ENCODE measurements around the gene ALDH18A1.
"Not testable (repeated sequence)": the region's sequence is repeated elsewhere in the genome, so short reads cannot be mapped to it uniquely, and the experiment has no call there.

Gene ALDH18A1

GRCh38 chr10:95635319-95635733 is 21.2 kb downstream of the ALDH18A1 start:
- Mint-ChIP-seq H3K9me3 (no peaks in the 10 kb centered on the region), H3K36me3 (ENCODE audit: low read depth) (peaks cover 49% of the 10 kb centered on the region), H3K27me3 (ENCODE audit: low read depth) (no peaks in the 10 kb centered on the region), H3K27ac (no peak overlapping the region), H3K4me1 (ENCODE audit: low read depth) (no peaks in the 10 kb centered on the region), H3K4me3 (no peak overlapping the region)
- no peak for DNase-seq (ENCODE audit: low spot score)

DNA sequence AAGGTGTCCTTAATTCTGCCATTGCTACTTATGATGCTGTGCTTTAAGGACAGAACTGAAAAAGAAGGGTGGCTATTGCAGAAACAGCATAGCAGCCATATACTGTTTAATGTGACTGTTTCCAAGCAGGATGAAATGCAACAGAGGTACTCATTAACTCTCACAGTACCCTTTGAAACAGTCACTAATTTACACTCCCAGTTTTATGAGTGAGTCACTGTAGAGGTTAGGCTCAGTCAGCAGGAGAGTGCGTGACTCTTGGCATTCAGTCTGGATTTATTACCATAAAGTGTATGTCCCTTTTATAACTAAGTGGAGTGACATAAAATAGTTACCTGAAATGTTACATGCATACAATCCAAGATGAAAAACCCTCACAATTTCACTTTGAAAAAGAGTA is 27.7 kb downstream of the ALDH18A1 start:
- no peak overlapping the region for H3K27ac Mint-ChIP-seq
- no peak overlapping the region for H3K4me3 Mint-ChIP-seq
- no peaks in the 10 kb centered on the region for H3K27me3 Mint-ChIP-seq (ENCODE audit: low read depth)
- no peaks in the 10 kb centered on the region for H3K9me3 Mint-ChIP-seq
- peaks cover 46% of the 10 kb centered on the region for H3K36me3 Mint-ChIP-seq (ENCODE audit: low read depth)
- no peak for DNase-seq (ENCODE audit: low spot score)
- no peaks in the 10 kb centered on the region for H3K4me1 Mint-ChIP-seq (ENCODE audit: low read depth)

DNA sequence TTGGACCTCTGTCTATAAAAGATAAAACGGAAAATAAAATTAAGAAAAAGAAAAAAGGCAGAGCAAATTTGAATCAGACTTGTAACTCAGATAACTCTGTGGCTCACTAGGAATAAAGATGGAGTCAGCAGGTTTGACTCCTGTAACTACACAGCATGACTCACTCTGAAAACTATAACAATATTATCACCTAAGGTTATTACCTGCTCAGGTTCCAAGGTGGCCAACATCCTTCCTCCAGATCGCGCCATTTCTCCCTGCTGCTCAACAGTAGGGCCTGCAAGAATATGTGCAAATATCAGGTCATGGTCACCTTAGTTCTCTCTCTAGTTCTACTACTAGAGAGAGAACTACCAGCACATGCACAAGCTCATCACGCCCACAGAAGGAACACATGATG is 30.0 kb downstream of the ALDH18A1 start:
- Mint-ChIP-seq H3K27ac (no peak overlapping the region), H3K9me3 (no peaks in the 10 kb centered on the region), H3K4me1 (ENCODE audit: low read depth) (no peaks in the 10 kb centered on the region), H3K36me3 (ENCODE audit: low read depth) (peaks cover 38% of the 10 kb centered on the region), H3K27me3 (ENCODE audit: low read depth) (no peaks in the 10 kb centered on the region), H3K4me3 (no peak overlapping the region)
- DNase-seq (ENCODE audit: low spot score): no peak

DNA sequence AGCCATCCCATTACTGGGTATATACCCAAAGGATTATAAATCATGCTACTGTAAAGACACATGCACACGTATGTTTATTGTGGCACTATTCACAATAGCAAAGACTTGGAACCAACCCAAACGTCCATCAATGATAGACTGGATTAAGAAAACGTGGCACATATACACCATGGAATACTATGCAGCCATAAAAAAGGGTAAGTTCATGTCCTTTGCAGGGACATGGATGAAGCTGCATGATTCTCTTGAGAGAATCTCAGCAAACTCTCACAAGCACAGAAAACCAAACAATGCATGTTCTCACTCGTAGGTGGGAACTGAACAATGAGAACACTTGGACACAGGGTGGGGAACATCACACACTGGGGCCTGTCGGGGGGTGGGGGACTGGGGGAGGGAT is 36.1 kb downstream of the ALDH18A1 start:
- not testable (repeated sequence) for H3K27ac Mint-ChIP-seq; DNase-seq (ENCODE audit: low spot score); H3K9me3 Mint-ChIP-seq; H3K27me3 Mint-ChIP-seq (ENCODE audit: low read depth); H3K4me1 Mint-ChIP-seq (ENCODE audit: low read depth); H3K4me3 Mint-ChIP-seq
- H3K36me3 Mint-ChIP-seq (ENCODE audit: low read depth): peaks cover 52% of the 10 kb centered on the region

- Mint-ChIP-seq H3K9me3 (no peaks in the 10 kb centered on the region), H3K4me1 (ENCODE audit: low read depth) (no peaks in the 10 kb centered on the region), H3K36me3 (ENCODE audit: low read depth) (peaks cover 63% of the 10 kb centered on the region), H3K4me3 (no peak overlapping the region), H3K27ac (no peak overlapping the region), H3K27me3 (ENCODE audit: low read depth) (no peaks in the 10 kb centered on the region)
- no peak for DNase-seq (ENCODE audit: low spot score)
Observed at GRCh38 chr10:95618101-95618500, 38.4 kb downstream of the ALDH18A1 start.

- H3K27me3 Mint-ChIP-seq (ENCODE audit: low read depth): no peaks in the 10 kb centered on the region
- no peak overlapping the region for H3K27ac Mint-ChIP-seq
- no peak for DNase-seq (ENCODE audit: low spot score)
- H3K9me3 Mint-ChIP-seq: no peaks in the 10 kb centered on the region
- no peaks in the 10 kb centered on the region for H3K4me1 Mint-ChIP-seq (ENCODE audit: low read depth)
- peaks cover 65% of the 10 kb centered on the region for H3K36me3 Mint-ChIP-seq (ENCODE audit: low read depth)
- H3K4me3 Mint-ChIP-seq: no peak overlapping the region
Observed at GRCh38 chr10:95616446-95616845, 40.1 kb downstream of the ALDH18A1 start.

GRCh38 chr10:95613330-95613729 is 43.2 kb downstream of the ALDH18A1 start:
- Mint-ChIP-seq H3K4me3 (no peak overlapping the region), H3K4me1 (ENCODE audit: low read depth) (no peaks in the 10 kb centered on the region), H3K27ac (no peak overlapping the region), H3K27me3 (ENCODE audit: low read depth) (no peaks in the 10 kb centered on the region), H3K36me3 (ENCODE audit: low read depth) (peaks cover 53% of the 10 kb centered on the region), H3K9me3 (no peaks in the 10 kb centered on the region)
- no peak for DNase-seq (ENCODE audit: low spot score)

DNA sequence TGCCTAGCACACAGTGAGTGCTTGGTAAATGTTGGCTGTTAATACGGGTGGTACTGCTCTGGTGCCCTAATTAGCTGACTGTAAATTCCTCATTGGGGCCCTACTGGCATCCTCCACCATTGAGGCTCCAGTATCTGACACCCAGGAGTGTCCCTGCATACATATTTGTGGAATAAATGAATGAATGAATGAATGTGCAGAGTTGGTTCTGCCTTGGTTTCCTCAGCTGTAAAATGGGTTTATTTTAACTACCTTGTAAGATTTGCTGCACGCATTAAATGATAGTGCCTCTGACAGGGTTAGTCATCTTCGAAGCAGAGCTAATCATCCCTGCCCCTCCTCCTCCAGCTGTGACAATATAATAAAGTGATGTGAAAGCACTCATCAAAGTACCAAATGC is 45.8 kb downstream of the ALDH18A1 start:
- H3K4me1 Mint-ChIP-seq (ENCODE audit: low read depth): no peaks in the 10 kb centered on the region
- H3K9me3 Mint-ChIP-seq: no peaks in the 10 kb centered on the region
- DNase-seq (ENCODE audit: low spot score): no peak
- H3K4me3 Mint-ChIP-seq: no peak overlapping the region
- no peaks in the 10 kb centered on the region for H3K27me3 Mint-ChIP-seq (ENCODE audit: low read depth)
- peaks cover 54% of the 10 kb centered on the region for H3K36me3 Mint-ChIP-seq (ENCODE audit: low read depth)
- H3K27ac Mint-ChIP-seq: no peak overlapping the region

GRCh38 chr10:95606922-95607321 is 49.6 kb downstream of the ALDH18A1 start:
- H3K27ac Mint-ChIP-seq: no peak overlapping the region
- H3K36me3 Mint-ChIP-seq (ENCODE audit: low read depth): peaks cover 24% of the 10 kb centered on the region

GRCh38 chr10:95605163-95605562 is 51.3 kb downstream of the ALDH18A1 start:
- DNase-seq (ENCODE audit: low spot score): no peak
- no peaks in the 10 kb centered on the region for H3K9me3 Mint-ChIP-seq
- H3K4me1 Mint-ChIP-seq (ENCODE audit: low read depth): no peaks in the 10 kb centered on the region
- H3K27ac Mint-ChIP-seq: no peak overlapping the region
- H3K36me3 Mint-ChIP-seq (ENCODE audit: low read depth): peaks cover 13% of the 10 kb centered on the region
- H3K27me3 Mint-ChIP-seq (ENCODE audit: low read depth): no peaks in the 10 kb centered on the region
- no peak overlapping the region for H3K4me3 Mint-ChIP-seq

More at GRCh38 chr10:95606922-95607321, 49.6 kb downstream of the ALDH18A1 start:
- Mint-ChIP-seq H3K4me3 (no peak overlapping the region), H3K27me3 (ENCODE audit: low read depth) (no peaks in the 10 kb centered on the region), H3K4me1 (ENCODE audit: low read depth) (no peaks in the 10 kb centered on the region), H3K9me3 (no peaks in the 10 kb centered on the region)
- DNase-seq (ENCODE audit: low spot score): no peak

DNA sequence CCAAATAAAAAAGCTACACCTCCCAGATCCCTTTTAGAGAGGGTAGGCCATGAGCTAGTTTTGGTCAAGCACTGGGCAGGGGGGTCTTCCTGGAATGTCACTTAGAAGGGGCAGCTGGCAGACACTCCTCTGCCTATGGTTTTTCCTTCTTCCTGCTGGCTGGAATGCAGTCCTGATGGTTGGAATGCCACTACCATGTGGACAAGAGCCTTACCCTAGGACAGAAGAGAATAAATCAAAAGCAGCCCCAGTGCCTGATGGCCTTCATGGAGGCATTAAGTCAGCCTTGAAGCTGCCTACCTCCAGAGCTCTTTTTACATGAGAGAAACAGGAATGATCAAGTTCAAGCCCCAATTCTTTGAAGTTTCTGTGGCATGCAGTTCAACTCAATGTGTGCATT is 51.9 kb downstream of the ALDH18A1 start:
- H3K9me3 Mint-ChIP-seq: no peaks in the 10 kb centered on the region
- H3K4me1 Mint-ChIP-seq (ENCODE audit: low read depth): no peaks in the 10 kb centered on the region
- H3K27ac Mint-ChIP-seq: no peak overlapping the region
- no peaks in the 10 kb centered on the region for H3K27me3 Mint-ChIP-seq (ENCODE audit: low read depth)
- no peak overlapping the region for H3K4me3 Mint-ChIP-seq
- peaks cover 13% of the 10 kb centered on the region for H3K36me3 Mint-ChIP-seq (ENCODE audit: low read depth)
- DNase-seq (ENCODE audit: low spot score): no peak

GRCh38 chr10:95602382-95602781 is 54.1 kb downstream of the ALDH18A1 start:
- no peak overlapping the region for H3K27ac Mint-ChIP-seq

DNA sequence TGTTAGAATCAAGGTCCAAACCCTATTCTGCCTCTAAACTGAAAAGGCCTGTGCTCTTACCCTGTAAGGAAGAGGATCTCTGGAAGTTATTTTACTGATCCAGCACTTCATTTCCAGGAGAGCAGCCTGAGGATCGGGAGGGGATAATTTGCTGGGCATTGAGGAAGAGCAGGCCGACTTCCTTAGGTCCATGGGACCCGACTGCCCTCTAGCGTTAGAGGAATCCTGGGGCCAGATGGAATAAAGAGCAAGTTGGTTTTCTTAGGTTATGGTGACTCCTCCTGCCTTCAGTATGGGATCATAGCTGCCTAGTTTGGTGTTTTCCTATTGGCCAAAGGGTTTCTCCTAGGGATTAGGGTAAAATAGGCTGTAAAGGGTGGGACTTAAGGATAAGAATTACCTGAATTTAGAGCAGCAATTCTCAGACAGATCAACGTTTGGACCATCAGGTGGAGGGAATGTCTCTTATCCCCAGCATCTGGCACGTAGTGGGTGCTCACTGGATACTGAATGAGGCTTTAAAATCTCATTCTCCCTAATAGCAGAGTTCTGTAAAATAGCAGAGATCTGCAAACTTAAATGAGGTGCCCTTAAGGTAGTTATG is 55.3 kb downstream of the ALDH18A1 start:
- H3K4me1 Mint-ChIP-seq (ENCODE audit: low read depth): no peaks in the 10 kb centered on the region
- H3K9me3 Mint-ChIP-seq: no peaks in the 10 kb centered on the region
- H3K4me3 Mint-ChIP-seq: no peak overlapping the region
- H3K36me3 Mint-ChIP-seq (ENCODE audit: low read depth): no peaks in the 10 kb centered on the region
- peaks cover 7% of the 10 kb centered on the region for H3K27me3 Mint-ChIP-seq (ENCODE audit: low read depth)
- no peak overlapping the region for H3K27ac Mint-ChIP-seq
- DNase-seq (ENCODE audit: low spot score): peak; percentile 38

More at GRCh38 chr10:95602382-95602781, 54.1 kb downstream of the ALDH18A1 start:
- no peak for DNase-seq (ENCODE audit: low spot score)
- Mint-ChIP-seq H3K36me3 (ENCODE audit: low read depth) (peaks cover 4% of the 10 kb centered on the region), H3K9me3 (no peaks in the 10 kb centered on the region), H3K4me1 (ENCODE audit: low read depth) (no peaks in the 10 kb centered on the region), H3K27me3 (ENCODE audit: low read depth) (peaks cover 2% of the 10 kb centered on the region), H3K4me3 (no peak overlapping the region)

DNA sequence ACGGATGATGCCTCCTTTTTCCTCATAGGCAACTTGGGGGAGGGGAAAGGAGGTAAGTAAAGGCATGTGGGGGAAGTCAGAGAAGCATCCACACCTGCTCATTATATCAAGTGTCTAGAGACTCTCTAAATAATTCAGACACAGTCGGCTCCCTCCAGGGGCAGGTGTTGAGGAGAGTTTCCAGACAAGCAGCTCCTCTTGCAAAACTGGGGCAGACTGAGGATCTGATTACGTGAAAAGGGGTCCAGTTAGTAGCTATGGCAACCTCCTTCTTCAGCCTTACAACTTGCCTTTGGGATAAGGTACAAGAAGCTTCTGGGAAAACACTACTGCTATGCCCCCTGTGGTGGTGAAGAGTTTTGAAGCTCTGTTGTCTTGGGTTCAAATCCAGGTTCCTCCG is 56.4 kb downstream of the ALDH18A1 start:
- DNase-seq (ENCODE audit: low spot score): no peak
- Mint-ChIP-seq H3K9me3 (no peaks in the 10 kb centered on the region), H3K27me3 (ENCODE audit: low read depth) (peaks cover 10% of the 10 kb centered on the region), H3K36me3 (ENCODE audit: low read depth) (no peaks in the 10 kb centered on the region), H3K4me3 (no peak overlapping the region), H3K4me1 (ENCODE audit: low read depth) (no peaks in the 10 kb centered on the region), H3K27ac (no peak overlapping the region)

- Mint-ChIP-seq H3K36me3 (ENCODE audit: low read depth) (no peaks in the 10 kb centered on the region), H3K27me3 (ENCODE audit: low read depth) (peaks cover 14% of the 10 kb centered on the region), H3K27ac (no peak overlapping the region), H3K9me3 (no peaks in the 10 kb centered on the region), H3K4me1 (ENCODE audit: low read depth) (no peaks in the 10 kb centered on the region), H3K4me3 (no peak overlapping the region)
- DNase-seq (ENCODE audit: low spot score): no peak
Observed at GRCh38 chr10:95597788-95598187, 58.7 kb downstream of the ALDH18A1 start.
